Bone marrow (tissue), 2 donors: Measurements from ENCODE around the gene USH1C.

Experiments used
- DNase-seq, 2 donors: peaks; one replicate each; lab custom pipeline; 2025; lab: John Stamatoyannopoulos, UW

Gene USH1C

GRCh38 chr11:17471501-17471900 is 72.7 kb downstream of the USH1C start:
- no peak for DNase-seq

DNA sequence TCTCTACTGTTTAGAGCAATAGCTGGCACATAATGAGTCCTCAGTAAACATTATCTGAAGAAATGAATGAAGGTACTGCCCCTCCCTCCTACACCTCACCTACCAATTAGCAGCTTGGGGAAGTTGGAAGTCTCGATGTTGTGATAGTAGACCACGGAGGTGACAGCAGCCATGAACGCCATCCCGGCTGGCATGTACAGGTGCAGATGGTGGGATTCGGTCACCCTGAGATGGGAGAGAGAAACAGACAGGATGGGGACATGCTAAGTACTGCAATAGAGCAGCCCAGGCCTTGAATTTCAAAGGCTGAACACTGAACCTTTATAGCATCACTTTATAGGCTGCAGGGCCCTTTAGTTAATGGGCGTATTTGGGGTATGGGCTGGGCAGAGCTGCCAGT is 74.2 kb downstream of the USH1C start:
- DNase-seq = no peak

DNA sequence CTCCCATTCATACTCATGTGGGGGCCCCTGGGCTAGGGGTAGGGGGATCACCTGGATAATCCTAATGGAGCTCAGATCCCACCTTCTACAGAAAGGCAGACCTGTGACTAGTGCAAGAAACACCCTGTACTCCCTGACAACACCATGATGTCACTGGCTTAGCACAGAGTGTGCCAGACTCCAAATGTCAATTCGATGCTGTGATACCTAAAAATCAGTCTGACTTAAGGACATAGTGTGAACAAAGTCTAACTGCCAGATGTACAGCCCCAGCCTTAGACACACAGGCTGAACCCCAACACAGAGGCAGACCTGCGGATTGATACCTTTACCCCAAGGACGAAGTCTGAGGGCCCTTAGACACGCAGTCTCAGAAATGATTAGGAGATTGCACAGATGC is 76.1 kb downstream of the USH1C start:
- DNase-seq = no peak

GRCh38 chr11:17463546-17464174 is 80.6 kb downstream of the USH1C start:
- no peak for DNase-seq

DNA sequence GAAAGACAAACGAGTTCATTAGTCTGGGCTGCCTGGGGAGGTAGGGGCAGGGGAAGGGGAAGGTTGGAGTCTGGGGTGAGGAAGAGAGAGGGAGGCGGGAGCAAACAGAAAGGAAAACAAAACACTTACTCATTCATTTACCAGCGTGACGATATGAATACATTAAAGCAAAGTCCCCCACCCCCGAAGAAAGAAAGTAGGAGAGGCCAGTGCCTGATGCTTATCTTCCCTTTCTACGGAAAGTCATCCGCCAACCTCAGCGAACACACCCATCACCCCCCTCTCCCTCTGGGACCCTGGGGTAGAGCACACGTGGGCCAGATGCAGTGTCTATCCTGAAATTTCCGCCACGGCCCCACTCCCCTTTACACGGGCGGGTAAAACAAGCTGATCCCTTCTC is 81.3 kb downstream of the USH1C start:
- no peak for DNase-seq

- no peak for DNase-seq
These were observed 83.8 kb downstream of the USH1C start for GRCh38 chr11:17460406-17460805.

DNA sequence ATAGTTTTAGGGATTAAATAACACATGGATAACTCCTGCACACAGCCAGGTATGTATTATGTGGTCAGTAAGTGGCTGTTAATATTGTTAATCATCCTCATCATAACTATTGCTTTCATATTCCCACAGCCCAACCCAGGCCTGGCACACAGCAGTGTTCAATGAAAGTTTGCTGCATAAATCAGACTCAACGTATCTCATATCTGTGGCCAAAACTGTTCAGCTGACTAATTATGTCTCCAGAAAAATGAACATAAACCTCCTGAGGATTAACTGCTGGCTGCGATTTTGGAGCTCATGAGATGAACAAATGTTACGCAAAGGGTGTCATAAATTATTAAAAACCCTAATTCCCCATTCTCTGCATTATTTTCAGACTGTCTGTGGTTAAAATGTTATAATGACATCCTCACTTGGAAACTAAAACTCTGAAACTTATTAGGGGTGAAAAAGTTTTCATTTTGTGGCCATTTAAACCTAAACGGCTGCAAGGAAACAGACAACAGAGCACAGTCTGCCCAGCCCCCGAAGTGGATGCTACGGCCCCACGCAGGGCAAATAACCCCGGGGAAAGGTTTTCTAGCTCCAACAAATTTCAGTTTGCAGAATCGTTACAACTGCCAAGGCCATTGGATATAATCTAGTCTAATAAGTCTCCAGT is 84.8 kb downstream of the USH1C start:
- no peak for DNase-seq

- no peak for DNase-seq
These were observed 85.9 kb downstream of the USH1C start for GRCh38 chr11:17458268-17458667.

DNA sequence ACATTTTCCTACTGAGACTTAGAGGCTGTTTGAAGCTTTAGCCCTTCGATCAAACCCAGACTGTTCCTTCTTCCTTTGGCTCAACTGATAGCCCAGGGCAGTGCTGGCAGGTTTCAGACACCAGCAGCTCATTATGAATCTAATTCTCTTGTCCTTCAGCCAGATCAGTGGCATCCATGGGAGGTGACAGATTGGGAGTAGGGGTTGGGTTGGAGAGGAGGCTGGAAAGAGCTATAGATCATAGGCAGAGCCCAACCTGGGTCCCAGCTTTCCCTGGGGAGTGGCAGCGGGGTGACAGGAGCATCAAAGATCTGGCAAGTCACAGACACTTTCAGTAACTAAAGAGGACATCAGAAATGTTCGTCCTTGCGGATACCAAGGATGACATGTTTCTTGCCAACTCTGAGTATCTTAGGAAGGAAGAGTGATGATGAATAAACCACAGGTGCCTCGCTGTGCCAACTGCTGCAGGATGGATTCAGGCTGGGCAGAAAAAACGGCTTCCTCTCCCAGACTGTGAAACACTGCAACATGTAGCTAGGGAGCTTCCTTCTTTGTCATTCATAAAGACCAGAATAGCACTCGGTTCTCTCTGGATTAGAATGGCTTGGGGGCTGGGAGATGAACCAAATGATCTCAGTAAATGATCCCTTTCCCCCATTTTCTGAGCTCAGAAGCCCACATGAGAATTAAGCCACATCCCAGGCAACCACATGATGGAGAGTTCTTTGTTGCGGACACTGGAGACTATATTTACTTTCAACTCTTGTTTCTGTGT is 86.6 kb downstream of the USH1C start:
- no peak for DNase-seq

- DNase-seq = no peak
These were observed 91.5 kb downstream of the USH1C start for GRCh38 chr11:17452668-17453067.

GRCh38 chr11:17449158-17449557 is 95.1 kb downstream of the USH1C start:
- DNase-seq = no peak

DNA sequence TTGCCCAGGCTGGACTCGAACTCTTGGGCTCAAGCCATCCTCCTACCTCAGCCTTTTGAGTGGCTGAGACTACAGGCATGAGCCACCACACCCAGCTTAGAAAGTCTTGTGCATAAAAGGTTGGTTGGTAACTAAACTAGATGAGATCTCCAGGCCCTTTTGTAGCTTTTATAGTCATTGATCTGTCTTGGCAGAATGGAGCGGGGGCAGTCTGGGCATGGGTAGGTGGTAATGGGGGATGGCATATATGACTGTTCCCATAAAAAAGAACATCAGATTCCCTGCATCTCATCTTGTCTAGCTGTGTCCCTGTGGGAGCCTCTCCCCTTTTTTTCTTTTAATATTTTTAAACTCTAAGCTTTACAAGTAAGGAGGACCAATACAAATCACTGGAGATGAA is 97.7 kb downstream of the USH1C start:
- no peak for DNase-seq

GRCh38 chr11:17445240-17445795 is 98.9 kb downstream of the USH1C start:
- no peak for DNase-seq

GRCh38 chr11:17443926-17444690 is 100.1 kb downstream of the USH1C start:
- no peak for DNase-seq
